HepG2 (cell line): ENCODE results near the gene APEX1. TPM values are rescaled to one million over a fixed set of nuclear protein-coding genes. Genes with fewer than 3 reads are reported as not detected.
A peak's percentile ranks its signal among the peaks of the same experiment; 100 is the strongest.

Experiments used
- ATAC-seq: fragments of 200-7000 bp; cut with Tn5 transposase; 3 replicates; pipeline ENCODE4 v1.9.1; 2020; ENCODE audit warnings: mild to moderate bottlenecking, moderate library complexity
- BruUV-seq: library from RNA; stranded (reverse); fragments of 400-500 nt; replicated peaks from 2 replicates; lab custom pipeline; 2021; lab: Mats Ljungman, UMichigan
- CTCF ChIA-PET: fragments of 300-600 bp; formaldehyde crosslinking; extraction: SDS; loops from one replicate; lab custom pipeline; 2021; ENCODE audit warnings: low total read pairs, inconsistent platforms, low intra/inter-chr PET ratio; lab: Yijun Ruan, JAX
- POLR2A ChIA-PET: fragments of 350-600 bp; sonication (Branson Sonifier 250); formaldehyde crosslinking; loops from one replicate; lab custom pipeline; 2020; ENCODE audit warnings: antibody characterized with exemption, inconsistent platforms; lab: Yijun Ruan, JAX
- DNase-seq: peaks from one replicate; pipeline ENCODE4 v3.0.0-alpha.2; 2015; ENCODE audit warnings: low spot score
- FAIRE-seq: peaks from 3 replicates; lab custom pipeline; 2011; peaks lifted over from hg19 to GRCh38; lab: Jason Lieb, UNC
- H2AFZ ChIP-seq: one replicate; pipeline ENCODE4 v1.6.1; 2011; ENCODE audit warnings: low read length, inconsistent platforms
- H3K27ac ChIP-seq: fragments of 300-600 bp; 3 replicates; pipeline ENCODE4 v1.8.0; 2011; ENCODE audit warnings: mixed run types, mild to moderate bottlenecking, mixed read lengths, low read length, inconsistent platforms; ENCODE audit not compliant: insufficient read depth; ENCODE audit errors: extremely low read length
- H3K27me3 ChIP-seq, 2 experiments: fragments of 200-600 bp in 1 of 2; 2 replicates in 1 of 2; 3 replicates in 1 of 2; pipeline versions ENCODE4 v1.6.0 to v1.8.0; 2011; ENCODE audit warnings: low read length in 2 of 2, mild to moderate bottlenecking in 2 of 2, moderate library complexity in 2 of 2, inconsistent platforms in 1 of 2; ENCODE audit not compliant: insufficient read depth in 2 of 2, control insufficient read depth in 1 of 2
- H3K36me3 ChIP-seq, 2 experiments: fragments of 200-600 bp in 1 of 2; replicated peaks in 1 of 2; 2 replicates in 1 of 2; 3 replicates in 1 of 2; pipeline versions ENCODE4 v1.5.1 to v1.8.0; 2011; ENCODE audit warnings: low read length in 2 of 2, inconsistent platforms in 1 of 2; ENCODE audit not compliant: insufficient read depth in 2 of 2, control insufficient read depth in 1 of 2
- H3K4me1 ChIP-seq: 2 replicates; pipeline ENCODE4 v1.5.1; 2012; ENCODE audit warnings: low read length, inconsistent platforms; ENCODE audit not compliant: insufficient read depth
- H3K4me2 ChIP-seq: 2 replicates; pipeline ENCODE4 v1.6.0; 2011; ENCODE audit warnings: low read depth, low read length, inconsistent platforms
- H3K4me3 ChIP-seq, 3 experiments: fragments of 200-600 bp in 1 of 3; sonication (generic), shearing (Covaris generic) in 1 of 3; replicated peaks in 1 of 3; 2 replicates each; pipeline ENCODE4 v1.5.1; 2011 to 2016; ENCODE audit warnings: low read length in 3 of 3, inconsistent platforms in 2 of 3, low read depth in 2 of 3, mild to moderate bottlenecking in 2 of 3, control low read depth in 1 of 3, mixed read lengths in 1 of 3; ENCODE audit not compliant: insufficient read depth in 1 of 3
- H3K79me2 ChIP-seq: one replicate; pipeline ENCODE4 v1.6.1; 2011; ENCODE audit warnings: low read length, inconsistent platforms; ENCODE audit not compliant: insufficient read depth
- H3K9ac ChIP-seq: 2 replicates; pipeline ENCODE4 v1.6.0; 2011; ENCODE audit warnings: mild to moderate bottlenecking, low read depth, low read length, inconsistent platforms; ENCODE audit not compliant: insufficient read depth
- H3K9me3 ChIP-seq: 2 replicates; pipeline ENCODE4 v1.5.1; 2012; ENCODE audit warnings: mild to moderate bottlenecking, low read length
- H4K20me1 ChIP-seq: 2 replicates; pipeline ENCODE4 v1.6.0; 2011; ENCODE audit warnings: inconsistent platforms, mild to moderate bottlenecking, low read length, moderate library complexity; ENCODE audit not compliant: insufficient read depth
- ESRRA ChIP-seq: sonication (generic); formaldehyde crosslinking; IDR thresholded peaks from 2 replicates; pipeline ENCODE4 v1.5.1; 2020; ENCODE audit warnings: mild to moderate bottlenecking, low read depth, missing genetic modification reagents
- IKZF5 ChIP-seq: IDR thresholded peaks from 2 replicates; pipeline ENCODE4 v1.6.1; 2018; ENCODE audit warnings: missing genetic modification reagents, mild to moderate bottlenecking, missing compliant biosample characterization
- KLF6 ChIP-seq: IDR thresholded peaks from 2 replicates; pipeline ENCODE4 v1.8.0; 2016; ENCODE audit warnings: missing biosample characterization, missing genetic modification reagents
- MLXIP ChIP-seq: sonication (generic); formaldehyde crosslinking; IDR thresholded peaks from 2 replicates; pipeline ENCODE4 v1.9.0; 2021; ENCODE audit warnings: missing genetic modification reagents, borderline replicate concordance
- NCOA5 ChIP-seq: sonication (generic); formaldehyde crosslinking; IDR thresholded peaks from 2 replicates; pipeline ENCODE4 v1.4.0; 2020; ENCODE audit warnings: missing genetic modification reagents
- PAXIP1 ChIP-seq: sonication (generic); formaldehyde crosslinking; conservative IDR thresholded peaks from 2 replicates; pipeline ENCODE4 v1.4.0; 2020; ENCODE audit warnings: mild to moderate bottlenecking, missing genetic modification reagents, moderate library complexity
- TAF1 ChIP-seq: sonication (generic); formaldehyde crosslinking; IDR thresholded peaks from 2 replicates; pipeline ENCODE4 v1.4.0; 2020; ENCODE audit warnings: missing genetic modification reagents
- ZNF3 ChIP-seq: IDR thresholded peaks from 2 replicates; pipeline ENCODE4 v1.7.0; 2017; ENCODE audit warnings: inconsistent platforms
- ZNF547 ChIP-seq: sonication (generic); formaldehyde crosslinking; IDR thresholded peaks from 2 replicates; pipeline ENCODE4 v1.5.1; 2020; ENCODE audit warnings: mild to moderate bottlenecking, missing genetic modification reagents
- ZNF781 ChIP-seq: sonication (generic); formaldehyde crosslinking; IDR thresholded peaks from 2 replicates; pipeline ENCODE4 v1.5.1; 2020; ENCODE audit warnings: borderline replicate concordance, mild to moderate bottlenecking, missing genetic modification reagents; ENCODE audit errors: not compliant biosample characterization
- ZSCAN25 ChIP-seq: sonication (generic); formaldehyde crosslinking; IDR thresholded peaks from 2 replicates; pipeline ENCODE4 v1.8.0; 2022; ENCODE audit warnings: mild to moderate bottlenecking, missing genetic modification reagents
- WGBS: methylation state at CpG from one replicate; pipeline ENCODE4 v1.1.6; 2017; ENCODE audit warnings: low lambda C conversion rate; 5-methylcytosine and 5-hydroxymethylcytosine counted together
- in situ Hi-C: cut with HindIII; loops from 2 replicates; pipeline ENCODE4 v1.10.0; 2017; ENCODE audit warnings: low pct_unique_long_range_greater_than_20kb; ENCODE audit not compliant: extremely low pct_ligation_motif_present
- intact Hi-C: fragments of 100-400 bp; cut with micrococcal nuclease; formaldehyde crosslinking; loops from one replicate; pipeline ENCODE4 v1.10.0; 2022; ENCODE audit not compliant: unreplicated experiment
- polyA plus RNA-seq, 8 experiments: library from polyadenylated mRNA; depleted of rRNA in 3 of 8; stranded (reverse) in 7 of 8; unstranded in 1 of 8; fragments of >200 nt; fragmentation: Illumina TruSeq in 4 of 8; extraction: Trizol in 4 of 8; gene quantifications; 2 replicates each; pipeline versions ENCODE4 v1.2.1 to v1.2.3, GENCODE V29; 2011 to 2016; ENCODE audit warnings: low read depth in 4 of 8, missing spikeins in 1 of 8, mixed read lengths in 1 of 8; ENCODE audit not compliant: insufficient read depth in 1 of 8
- total RNA-seq, 5 experiments: library from RNA; depleted of rRNA; stranded (reverse); fragments of >200 nt; fragmentation: Illumina TruSeq; extraction: Trizol; gene quantifications; 2 replicates each; pipeline ENCODE4 v1.2.3, GENCODE V29; 2016; ENCODE audit warnings: low read depth in 1 of 5

The APEX1 gene
- total and polyA plus RNA-seq, 2 of the 13 experiments (the other 11 are each of a cell fraction or from before 2014, with no cell fraction given) = 171 to 405 TPM

GRCh38 chr14:20490563-20490962, 35.5 kb downstream of the APEX1 start:
- intact Hi-C loops (no loop called here), in situ Hi-C loops (no loop called here)
- no TSS peak for BruUV-seq
- Histone ChIP-seq H3K4me2 (peak overlapping the region; percentile 49), H3K9me3 (no peaks in the 10 kb centered on the region), H3K79me2 (no peaks in the 10 kb centered on the region), H2AFZ (peak overlapping the region; percentile 35), H4K20me1 (no peaks in the 10 kb centered on the region), H3K36me3 (no peaks in the 10 kb centered on the region), H3K27ac (no peak overlapping the region), H3K27me3 (peaks cover 0 to 10% of the 10 kb centered on the region in 2 experiments; a peak in 1 of 5 replicates), H3K4me3 (no peak overlapping the region), H3K9ac (no peak overlapping the region), H3K4me1 (peaks cover 33% of the 10 kb centered on the region)
- ChIA-PET POLR2A (interaction anchor here (1.4 kb wide), 1 partner anchor 29 kb away, joined by 4 read pairs; the partner anchor contains the start of gene PIP4P1), CTCF (no interaction called here)
- no peak for FAIRE-seq
- 18% methylated on average over 6 of the region's 6 CpGs for WGBS
- no peak; the same call in 2 of the 3 replicates for ATAC-seq
- TF ChIP-seq IKZF5 = no peak
- no peak for TF ChIP-seq NCOA5 (CRISPR knock-in tag)
- TF ChIP-seq ZNF547 = no peak
- no peak for TF ChIP-seq ZSCAN25 (CRISPR knock-in tag)
- TF ChIP-seq MLXIP (CRISPR knock-in tag) = no peak
- TF ChIP-seq TAF1 (CRISPR knock-in tag) = no peak
- TF ChIP-seq PAXIP1 (CRISPR knock-in tag) = no peak
- TF ChIP-seq ZNF3 = no peak
- TF ChIP-seq ESRRA (CRISPR knock-in tag) = no peak
- no peak for TF ChIP-seq ZNF781 (CRISPR knock-in tag)
- no peak for TF ChIP-seq KLF6 (CRISPR knock-in tag)
- DNase-seq = no peak
